Liver (tissue), 9 donors: Measurements from ENCODE around the gene TRAF3IP3. TPM values are rescaled to one million over a fixed set of nuclear protein-coding genes. Genes with fewer than 3 reads are reported as not detected.

Experiments used
- DNase-seq: peaks from one replicate; pipeline ENCODE4 v3.0.0-alpha.2; 2017; ENCODE audit warnings: low spot score
- H3K27ac ChIP-seq, 2 donors: one replicate each; pipeline ENCODE4 v1.7.0; 2013; ENCODE audit warnings: inconsistent platforms in 2 of 2, low read length in 2 of 2, control low read depth in 1 of 2, low read depth in 1 of 2, mild to moderate bottlenecking in 1 of 2
- H3K27me3 ChIP-seq, 4 donors: one replicate each; pipeline versions ENCODE4 v1.6.1 to v1.7.0; 2013; ENCODE audit warnings: low read length in 3 of 4, inconsistent platforms in 1 of 4, mild to moderate bottlenecking in 1 of 4, moderate library complexity in 1 of 4; ENCODE audit not compliant: control insufficient read depth in 4 of 4, insufficient read depth in 4 of 4
- H3K36me3 ChIP-seq, 4 donors: one replicate each; pipeline versions ENCODE4 v1.6.1 to v1.7.0; 2013; ENCODE audit warnings: low read length in 3 of 4, mild to moderate bottlenecking in 3 of 4, low read depth in 1 of 4, moderate library complexity in 1 of 4; ENCODE audit not compliant: control insufficient read depth in 4 of 4, insufficient read depth in 3 of 4
- H3K4me1 ChIP-seq, 4 donors: one replicate each; pipeline versions ENCODE4 v1.6.1 to v1.7.0; 2013; ENCODE audit warnings: low read length in 3 of 4, mild to moderate bottlenecking in 3 of 4, moderate library complexity in 1 of 4; ENCODE audit not compliant: control insufficient read depth in 4 of 4, insufficient read depth in 4 of 4
- H3K4me3 ChIP-seq, 3 donors: one replicate each; pipeline versions ENCODE4 v1.6.1 to v1.7.0; 2013; ENCODE audit warnings: low read length in 3 of 3, control low read depth in 1 of 3, low read depth in 1 of 3, mild to moderate bottlenecking in 1 of 3
- H3K9ac ChIP-seq, 2 donors: one replicate each; pipeline ENCODE4 v1.7.0; 2013; ENCODE audit warnings: low read length in 2 of 2, mild to moderate bottlenecking in 2 of 2, moderate library complexity in 2 of 2, control low read depth in 1 of 2, low read depth in 1 of 2
- H3K9me3 ChIP-seq, 4 donors: one replicate each; pipeline versions ENCODE4 v1.6.1 to v1.7.0; 2013; ENCODE audit warnings: low read length in 3 of 4; ENCODE audit not compliant: control insufficient read depth in 4 of 4
- FOXA1 ChIP-seq: IDR thresholded peaks from 2 replicates; pipeline ENCODE4 v1.6.1; 2016; ENCODE audit warnings: antibody characterized with exemption
- FOXA2 ChIP-seq: IDR thresholded peaks from 2 replicates; pipeline ENCODE4 v1.6.1; 2016; ENCODE audit warnings: antibody characterized with exemption
- GABPA ChIP-seq, 2 donors: IDR thresholded peaks in 1 of 2; conservative IDR thresholded peaks in 1 of 2; 2 replicates each; pipeline ENCODE4 v1.6.1; 2016; ENCODE audit warnings: antibody characterized with exemption in 2 of 2, mild to moderate bottlenecking in 1 of 2, moderate library complexity in 1 of 2
- HNF4A ChIP-seq, 2 donors: conservative IDR thresholded peaks; 2 replicates each; pipeline ENCODE4 v1.6.1; 2016; ENCODE audit warnings: antibody characterized with exemption in 2 of 2, mild to moderate bottlenecking in 2 of 2
- HNF4G ChIP-seq: IDR thresholded peaks from 2 replicates; pipeline ENCODE4 v1.6.1; 2016; ENCODE audit warnings: antibody characterized with exemption
- JUND ChIP-seq, 2 donors: IDR thresholded peaks; 2 replicates each; pipeline ENCODE4 v1.6.1; 2016; ENCODE audit warnings: antibody characterized with exemption in 2 of 2
- NR2F2 ChIP-seq: IDR thresholded peaks from 2 replicates; pipeline ENCODE4 v1.6.1; 2016; ENCODE audit warnings: antibody characterized with exemption
- RAD21 ChIP-seq, 2 donors: IDR thresholded peaks; 2 replicates each; pipeline ENCODE4 v1.6.1; 2016; ENCODE audit warnings: antibody characterized with exemption in 2 of 2, mild to moderate bottlenecking in 2 of 2
- SP1 ChIP-seq: IDR thresholded peaks from 2 replicates; pipeline ENCODE4 v1.6.1; 2018; ENCODE audit warnings: antibody characterized with exemption, mild to moderate bottlenecking
- TAF1 ChIP-seq: conservative IDR thresholded peaks from 2 replicates; pipeline ENCODE4 v1.6.1; 2016; ENCODE audit warnings: antibody characterized with exemption, mild to moderate bottlenecking
- YY1 ChIP-seq: IDR thresholded peaks from 2 replicates; pipeline ENCODE4 v1.6.1; 2016; ENCODE audit warnings: antibody characterized with exemption, mild to moderate bottlenecking
- WGBS: extraction: QIAGEN DNeasy Blood & Tissue Kit; methylation state at CpG from one replicate; pipeline ENCODE4 v1.1.7; 2013; 5-methylcytosine and 5-hydroxymethylcytosine counted together
- polyA plus RNA-seq, 2 donors: library from polyadenylated mRNA; stranded (reverse) in 1 of 2; unstranded in 1 of 2; fragments of 200-250 nt in 1 of 2; fragments of >200 nt in 1 of 2; fragmentation: Nextera tagmentation in 1 of 2; extraction: Ambion mirVana in 1 of 2; gene quantifications; one replicate each; pipeline versions ENCODE4 v1.2.1 to v1.2.3, GENCODE V29; 2013 to 2015
- total RNA-seq, 2 donors: library from RNA; depleted of rRNA; stranded (reverse); fragments of >200 nt; gene quantifications; one replicate each; pipeline ENCODE4 v1.2.3, GENCODE V29; 2014
- TF ChIP-seq, protein P1 (sequence below): fragments of 150-350 bp; IDR thresholded peaks from 2 replicates; pipeline ENCODE4 v1.5.1; 2017; ENCODE audit warnings: improper control_type of control experiment, low read depth, low read length; ENCODE audit not compliant: missing input control
- TF ChIP-seq, protein P2 (sequence below): IDR thresholded peaks from 2 replicates; pipeline ENCODE4 v1.6.1; 2016; ENCODE audit warnings: antibody characterized with exemption
- TF ChIP-seq, protein P3 (sequence below): IDR thresholded peaks from 2 replicates; pipeline ENCODE4 v1.6.1; 2016; ENCODE audit warnings: antibody characterized with exemption, mild to moderate bottlenecking
- TF ChIP-seq, protein P4 (sequence below): IDR thresholded peaks from 2 replicates; pipeline ENCODE4 v1.6.1; 2016; ENCODE audit warnings: antibody characterized with exemption
- TF ChIP-seq, protein P5 (sequence below): IDR thresholded peaks from 2 replicates; pipeline ENCODE4 v1.6.1; 2016; ENCODE audit warnings: antibody characterized with exemption
- donor health status: healthy.
- donor health status: healthy.
- donor health status: healthy.
- donor health status: healthy.
- donor health status: healthy.

TRAF3IP3 gene
- total and polyA plus RNA-seq, 4 donors = 0.87 to 3.4 (median 2.2) TPM

DNA sequence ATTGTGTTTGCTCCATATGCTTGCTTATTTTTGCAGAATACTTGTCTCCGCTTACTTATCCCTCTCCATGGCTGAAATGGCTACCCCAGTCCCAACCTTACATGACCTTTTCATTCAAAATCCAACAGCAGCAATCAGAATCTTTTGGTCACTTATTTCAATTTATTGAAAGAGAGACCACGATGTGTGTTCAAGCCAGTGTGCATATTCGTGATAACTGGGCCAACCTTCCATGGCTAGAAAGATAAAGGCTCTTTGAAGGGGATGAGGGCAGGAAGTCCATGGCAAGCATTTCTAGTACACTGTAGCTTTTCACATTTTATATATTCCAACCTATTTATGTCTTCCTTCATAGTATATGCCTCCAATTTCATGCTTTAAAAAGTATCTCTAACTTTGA, 28.1 kb upstream of the TRAF3IP3 start:
- Histone ChIP-seq H3K27me3 (no peaks in the 10 kb centered on the region), H3K9ac (no peak overlapping the region), H3K4me1 (peaks cover 4 to 29% (median 7%) of the 10 kb centered on the region in 4 donors), H3K27ac (peak overlapping the region in 1 of 2 donors; percentile 28), H3K4me3 (no peak overlapping the region), H3K36me3 (peaks cover 0 to 4% (median 3%) of the 10 kb centered on the region in 4 donors), H3K9me3 (no peaks in the 10 kb centered on the region)
- TF ChIP-seq HNF4G (no peak), GABPA (IDR thresholded peaks at IDR 0.05 in 1 of 2, conservative IDR thresholded peaks at IDR 0.05 in 1 of 2) (no peak), FOXA2 (no peak), YY1 (no peak)
- 67% methylated on average over 3 of the region's 3 CpGs for WGBS
- no peak for DNase-seq

DNA sequence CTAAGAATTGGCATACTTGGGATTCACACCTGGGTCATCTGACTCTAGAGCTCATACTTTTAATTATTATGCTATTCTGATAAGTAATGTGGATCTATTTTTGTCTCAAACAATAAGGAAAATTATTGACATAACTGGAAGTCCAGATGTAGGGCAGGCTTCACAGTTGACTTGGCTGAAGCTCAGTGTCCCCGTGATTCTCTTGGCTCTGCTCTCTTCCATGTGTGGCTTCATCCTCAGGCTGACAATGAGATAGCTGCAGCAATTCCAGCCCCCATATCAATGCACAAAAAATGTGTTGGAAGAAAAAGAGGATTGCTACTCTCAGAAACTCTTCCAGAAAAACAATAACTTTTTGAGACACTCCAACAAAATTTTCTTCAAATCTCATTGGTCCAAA, 27.4 kb upstream of the TRAF3IP3 start:
- TF ChIP-seq, protein P1, sequence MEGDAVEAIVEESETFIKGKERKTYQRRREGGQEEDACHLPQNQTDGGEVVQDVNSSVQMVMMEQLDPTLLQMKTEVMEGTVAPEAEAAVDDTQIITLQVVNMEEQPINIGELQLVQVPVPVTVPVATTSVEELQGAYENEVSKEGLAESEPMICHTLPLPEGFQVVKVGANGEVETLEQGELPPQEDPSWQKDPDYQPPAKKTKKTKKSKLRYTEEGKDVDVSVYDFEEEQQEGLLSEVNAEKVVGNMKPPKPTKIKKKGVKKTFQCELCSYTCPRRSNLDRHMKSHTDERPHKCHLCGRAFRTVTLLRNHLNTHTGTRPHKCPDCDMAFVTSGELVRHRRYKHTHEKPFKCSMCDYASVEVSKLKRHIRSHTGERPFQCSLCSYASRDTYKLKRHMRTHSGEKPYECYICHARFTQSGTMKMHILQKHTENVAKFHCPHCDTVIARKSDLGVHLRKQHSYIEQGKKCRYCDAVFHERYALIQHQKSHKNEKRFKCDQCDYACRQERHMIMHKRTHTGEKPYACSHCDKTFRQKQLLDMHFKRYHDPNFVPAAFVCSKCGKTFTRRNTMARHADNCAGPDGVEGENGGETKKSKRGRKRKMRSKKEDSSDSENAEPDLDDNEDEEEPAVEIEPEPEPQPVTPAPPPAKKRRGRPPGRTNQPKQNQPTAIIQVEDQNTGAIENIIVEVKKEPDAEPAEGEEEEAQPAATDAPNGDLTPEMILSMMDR = no peak
- TF ChIP-seq HNF4A (conservative IDR thresholded peaks at IDR 0.05) = no peak
- no peak for TF ChIP-seq FOXA2
- TF ChIP-seq, protein P2, sequence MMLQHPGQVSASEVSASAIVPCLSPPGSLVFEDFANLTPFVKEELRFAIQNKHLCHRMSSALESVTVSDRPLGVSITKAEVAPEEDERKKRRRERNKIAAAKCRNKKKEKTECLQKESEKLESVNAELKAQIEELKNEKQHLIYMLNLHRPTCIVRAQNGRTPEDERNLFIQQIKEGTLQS = no peak
- no peak for TF ChIP-seq YY1
- TF ChIP-seq SP1 = no peak
- no peak for TF ChIP-seq TAF1
- TF ChIP-seq, protein P3, sequence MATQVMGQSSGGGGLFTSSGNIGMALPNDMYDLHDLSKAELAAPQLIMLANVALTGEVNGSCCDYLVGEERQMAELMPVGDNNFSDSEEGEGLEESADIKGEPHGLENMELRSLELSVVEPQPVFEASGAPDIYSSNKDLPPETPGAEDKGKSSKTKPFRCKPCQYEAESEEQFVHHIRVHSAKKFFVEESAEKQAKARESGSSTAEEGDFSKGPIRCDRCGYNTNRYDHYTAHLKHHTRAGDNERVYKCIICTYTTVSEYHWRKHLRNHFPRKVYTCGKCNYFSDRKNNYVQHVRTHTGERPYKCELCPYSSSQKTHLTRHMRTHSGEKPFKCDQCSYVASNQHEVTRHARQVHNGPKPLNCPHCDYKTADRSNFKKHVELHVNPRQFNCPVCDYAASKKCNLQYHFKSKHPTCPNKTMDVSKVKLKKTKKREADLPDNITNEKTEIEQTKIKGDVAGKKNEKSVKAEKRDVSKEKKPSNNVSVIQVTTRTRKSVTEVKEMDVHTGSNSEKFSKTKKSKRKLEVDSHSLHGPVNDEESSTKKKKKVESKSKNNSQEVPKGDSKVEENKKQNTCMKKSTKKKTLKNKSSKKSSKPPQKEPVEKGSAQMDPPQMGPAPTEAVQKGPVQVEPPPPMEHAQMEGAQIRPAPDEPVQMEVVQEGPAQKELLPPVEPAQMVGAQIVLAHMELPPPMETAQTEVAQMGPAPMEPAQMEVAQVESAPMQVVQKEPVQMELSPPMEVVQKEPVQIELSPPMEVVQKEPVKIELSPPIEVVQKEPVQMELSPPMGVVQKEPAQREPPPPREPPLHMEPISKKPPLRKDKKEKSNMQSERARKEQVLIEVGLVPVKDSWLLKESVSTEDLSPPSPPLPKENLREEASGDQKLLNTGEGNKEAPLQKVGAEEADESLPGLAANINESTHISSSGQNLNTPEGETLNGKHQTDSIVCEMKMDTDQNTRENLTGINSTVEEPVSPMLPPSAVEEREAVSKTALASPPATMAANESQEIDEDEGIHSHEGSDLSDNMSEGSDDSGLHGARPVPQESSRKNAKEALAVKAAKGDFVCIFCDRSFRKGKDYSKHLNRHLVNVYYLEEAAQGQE = no peak
- no peak for TF ChIP-seq RAD21 (IDR thresholded peaks at IDR 0.05)
- TF ChIP-seq, protein P4, sequence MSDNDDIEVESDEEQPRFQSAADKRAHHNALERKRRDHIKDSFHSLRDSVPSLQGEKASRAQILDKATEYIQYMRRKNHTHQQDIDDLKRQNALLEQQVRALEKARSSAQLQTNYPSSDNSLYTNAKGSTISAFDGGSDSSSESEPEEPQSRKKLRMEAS = no peak
- TF ChIP-seq GABPA (IDR thresholded peaks at IDR 0.05 in 1 of 2, conservative IDR thresholded peaks at IDR 0.05 in 1 of 2) = no peak
- no peak for TF ChIP-seq JUND (IDR thresholded peaks at IDR 0.05)
- no peak for TF ChIP-seq HNF4G
- TF ChIP-seq FOXA1 = no peak
- TF ChIP-seq NR2F2 = no peak
- TF ChIP-seq, protein P5, sequence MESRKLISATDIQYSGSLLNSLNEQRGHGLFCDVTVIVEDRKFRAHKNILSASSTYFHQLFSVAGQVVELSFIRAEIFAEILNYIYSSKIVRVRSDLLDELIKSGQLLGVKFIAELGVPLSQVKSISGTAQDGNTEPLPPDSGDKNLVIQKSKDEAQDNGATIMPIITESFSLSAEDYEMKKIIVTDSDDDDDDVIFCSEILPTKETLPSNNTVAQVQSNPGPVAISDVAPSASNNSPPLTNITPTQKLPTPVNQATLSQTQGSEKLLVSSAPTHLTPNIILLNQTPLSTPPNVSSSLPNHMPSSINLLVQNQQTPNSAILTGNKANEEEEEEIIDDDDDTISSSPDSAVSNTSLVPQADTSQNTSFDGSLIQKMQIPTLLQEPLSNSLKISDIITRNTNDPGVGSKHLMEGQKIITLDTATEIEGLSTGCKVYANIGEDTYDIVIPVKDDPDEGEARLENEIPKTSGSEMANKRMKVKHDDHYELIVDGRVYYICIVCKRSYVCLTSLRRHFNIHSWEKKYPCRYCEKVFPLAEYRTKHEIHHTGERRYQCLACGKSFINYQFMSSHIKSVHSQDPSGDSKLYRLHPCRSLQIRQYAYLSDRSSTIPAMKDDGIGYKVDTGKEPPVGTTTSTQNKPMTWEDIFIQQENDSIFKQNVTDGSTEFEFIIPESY = no peak
- Histone ChIP-seq H3K9me3 (no peaks in the 10 kb centered on the region), H3K27me3 (no peaks in the 10 kb centered on the region), H3K27ac (no peak overlapping the region), H3K4me3 (no peak overlapping the region), H3K4me1 (peaks cover 4 to 25% (median 10%) of the 10 kb centered on the region in 4 donors), H3K9ac (no peak overlapping the region), H3K36me3 (peaks cover 0 to 6% (median 3%) of the 10 kb centered on the region in 4 donors)
- no peak for DNase-seq
- 22% methylated on average over 1 of the region's 1 CpG for WGBS
